ENCODE measurements around the gene ATF5. TPM values are rescaled to one million over a fixed set of nuclear protein-coding genes. Genes with fewer than 3 reads are reported as not detected.

ATF5 gene
- total RNA-seq, 2 experiments from 2014 or later: 24.5 to 25.8 TPM

DNA sequence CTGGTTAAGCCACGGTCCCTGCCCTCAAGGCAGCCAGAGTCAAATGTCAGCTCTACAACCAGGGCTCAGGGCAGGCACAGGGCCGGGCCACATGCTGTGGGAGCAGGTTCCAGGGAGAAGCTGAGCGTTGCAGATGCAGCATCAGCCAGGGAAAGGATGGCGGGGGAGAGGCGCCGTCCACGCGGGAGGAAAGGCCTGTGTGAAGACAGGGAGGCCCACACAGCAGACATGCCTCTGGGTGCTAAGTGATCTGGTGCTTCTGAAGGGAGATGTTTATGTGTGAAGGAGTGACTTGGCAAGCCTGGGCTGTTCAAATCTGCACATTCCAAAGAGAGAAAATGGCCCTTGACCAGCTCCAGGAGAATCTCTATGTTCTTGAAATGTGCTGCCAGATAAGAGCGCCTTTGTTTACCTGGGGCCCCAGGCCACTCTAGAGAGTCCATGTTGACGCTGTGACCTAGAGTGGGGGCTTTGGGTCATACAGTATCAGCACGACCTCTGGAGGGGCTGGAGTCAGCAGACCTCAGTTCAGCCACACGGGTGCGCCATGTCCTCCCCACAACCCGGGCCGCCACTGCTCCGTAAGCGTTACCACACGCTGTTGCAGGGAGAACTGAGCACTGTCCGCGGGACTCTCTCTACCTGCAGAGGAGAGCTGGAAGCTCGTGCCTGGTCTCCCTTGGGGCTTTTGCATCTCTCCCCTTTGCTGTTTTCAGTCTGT, 15.9 kb upstream of the ATF5 start:
- Mint-ChIP-seq H3K27me3 (no peaks in the 10 kb centered on the region), H3K36me3 (peaks cover 75% of the 10 kb centered on the region), H3K4me3 (peak overlapping the region; percentile 2), H3K27ac (peak overlapping the region; percentile 97), H3K9me3 (no peaks in the 10 kb centered on the region), H3K4me1 (ENCODE audit: low read depth) (peaks cover 74% of the 10 kb centered on the region)
- DNase-seq: peak; percentile 14
- ChIA-PET POLR2A (interaction anchor here (3.5 to 3.6 kb wide), 2 partner anchors 16 to 18 kb away, joined by 32 to 77 read pairs; partner anchors contain the start of genes ATF5, IL4I1 and NUP62), CTCF (interaction anchor here (2.0 to 3.7 kb wide), 2 partner anchors 16 to 23 kb away, joined by 11 to 14 read pairs; no protein-coding TSS in a partner anchor)
- intact Hi-C loops (cut with micrococcal nuclease): no loop called here

GRCh38 chr19:49913720-49914119, 15.3 kb upstream of the ATF5 start:
- H3K4me1 Mint-ChIP-seq (ENCODE audit: low read depth): peaks cover 71% of the 10 kb centered on the region

GRCh38 chr19:49915271-49915670, 13.7 kb upstream of the ATF5 start:
- CTCF ChIA-PET: interaction anchor here (1.2 kb wide), 1 partner anchor 32 kb away, joined by 3 read pairs; no protein-coding TSS in a partner anchor
- H3K4me1 Mint-ChIP-seq (ENCODE audit: low read depth): peaks cover 67% of the 10 kb centered on the region
- H3K36me3 Mint-ChIP-seq: peaks cover 66% of the 10 kb centered on the region
- H3K27me3 Mint-ChIP-seq: no peaks in the 10 kb centered on the region
- H3K9me3 Mint-ChIP-seq: no peaks in the 10 kb centered on the region
- H3K4me3 Mint-ChIP-seq: no peak overlapping the region
- H3K27ac Mint-ChIP-seq: peak overlapping the region; percentile 49
- DNase-seq: no peak
- POLR2A ChIA-PET: interaction anchor here (0.6 to 0.7 kb wide), 2 partner anchors 26 to 87 kb away, joined by 3 read pairs; no protein-coding TSS in a partner anchor
- intact Hi-C loops (cut with micrococcal nuclease): no loop called here

More at GRCh38 chr19:49913720-49914119, 15.3 kb upstream of the ATF5 start:
- intact Hi-C loops (cut with micrococcal nuclease): no loop called here
- H3K27me3 Mint-ChIP-seq: no peaks in the 10 kb centered on the region
- peak overlapping the region; percentile 97 for H3K27ac Mint-ChIP-seq
- H3K4me3 Mint-ChIP-seq: no peak overlapping the region
- DNase-seq: no peak
- H3K9me3 Mint-ChIP-seq: no peaks in the 10 kb centered on the region
- ChIA-PET POLR2A (interaction anchor here (3.5 kb wide), 1 partner anchor 15 kb away, joined by 32 read pairs; the partner anchor contains the start of genes ATF5 and NUP62), CTCF (interaction anchor here (3.7 kb wide), 1 partner anchor 23 kb away, joined by 11 read pairs; no protein-coding TSS in a partner anchor)
- H3K36me3 Mint-ChIP-seq: peaks cover 74% of the 10 kb centered on the region

DNA sequence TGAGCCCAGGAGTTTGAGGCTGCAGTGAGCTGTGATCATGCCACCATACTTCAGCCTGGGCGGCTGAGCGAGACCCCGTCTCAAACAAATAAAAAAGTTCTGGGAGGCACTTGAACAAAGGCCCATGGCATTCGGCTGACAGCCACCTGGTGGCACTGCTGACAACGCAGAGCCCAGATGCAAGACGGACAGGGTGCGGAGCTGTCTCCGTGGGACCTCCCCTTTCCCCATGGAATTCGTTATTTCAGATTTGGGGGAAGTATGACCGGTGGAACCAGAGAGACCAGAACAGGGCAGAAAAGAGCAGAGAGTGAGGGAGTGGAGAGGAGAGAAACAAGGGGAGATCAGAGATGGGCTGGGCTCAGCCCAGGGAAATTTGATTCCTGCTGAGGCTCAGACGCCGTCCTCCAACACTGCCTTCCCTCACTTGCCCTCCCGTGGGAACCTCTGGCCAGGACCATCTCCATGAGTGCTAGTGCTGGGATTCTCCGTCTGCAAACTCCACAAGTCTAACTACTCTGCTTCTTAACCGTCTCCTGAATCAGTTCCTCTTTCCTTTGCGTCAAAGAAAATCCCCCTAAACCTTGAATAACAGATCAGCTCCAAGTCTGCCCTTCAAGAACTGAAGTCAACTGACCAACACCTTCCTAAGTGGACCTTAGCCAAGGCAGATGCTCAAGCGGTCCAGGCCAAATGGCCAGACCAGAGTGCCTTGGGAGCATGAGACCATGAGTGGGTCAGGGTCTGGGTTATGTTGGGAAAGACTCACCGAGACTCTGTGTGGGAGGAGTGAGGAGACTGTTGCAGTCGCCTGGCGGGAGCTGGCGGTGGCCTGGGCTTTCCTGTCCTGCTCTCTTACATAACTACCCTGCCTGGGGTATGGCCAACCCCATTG, 11.9 kb upstream of the ATF5 start:
- Mint-ChIP-seq H3K4me3 (no peak overlapping the region), H3K36me3 (peaks cover 70% of the 10 kb centered on the region), H3K9me3 (no peaks in the 10 kb centered on the region), H3K27me3 (no peaks in the 10 kb centered on the region), H3K27ac (peak overlapping the region; percentile 51), H3K4me1 (ENCODE audit: low read depth) (peaks cover 70% of the 10 kb centered on the region)
- DNase-seq: no peak
- POLR2A ChIA-PET: interaction anchor here (0.6 kb wide), 1 partner anchor 75 kb away, joined by 3 read pairs; no protein-coding TSS in a partner anchor
- CTCF ChIA-PET: interaction anchor here (0.6 to 1.0 kb wide), 3 partner anchors 21 to 1740 kb away, joined by 3 read pairs; partner anchors contain the start of gene ZNF473
- intact Hi-C loops (cut with micrococcal nuclease): no loop called here

GRCh38 chr19:49918089-49918488, 10.9 kb upstream of the ATF5 start:
- no peak for DNase-seq
- no peak overlapping the region for H3K4me3 Mint-ChIP-seq
- no peaks in the 10 kb centered on the region for H3K9me3 Mint-ChIP-seq
- POLR2A ChIA-PET: no interaction called here
- H3K27ac Mint-ChIP-seq: peak overlapping the region; percentile 19
- no peaks in the 10 kb centered on the region for H3K27me3 Mint-ChIP-seq
- H3K36me3 Mint-ChIP-seq: peaks cover 67% of the 10 kb centered on the region
- peaks cover 68% of the 10 kb centered on the region for H3K4me1 Mint-ChIP-seq (ENCODE audit: low read depth)
- intact Hi-C loops (cut with micrococcal nuclease): no loop called here
- CTCF ChIA-PET: interaction anchor here (1.0 kb wide), 2 partner anchors 10 to 108 kb away, joined by 3 read pairs; partner anchors contain the start of gene ZNF473

DNA sequence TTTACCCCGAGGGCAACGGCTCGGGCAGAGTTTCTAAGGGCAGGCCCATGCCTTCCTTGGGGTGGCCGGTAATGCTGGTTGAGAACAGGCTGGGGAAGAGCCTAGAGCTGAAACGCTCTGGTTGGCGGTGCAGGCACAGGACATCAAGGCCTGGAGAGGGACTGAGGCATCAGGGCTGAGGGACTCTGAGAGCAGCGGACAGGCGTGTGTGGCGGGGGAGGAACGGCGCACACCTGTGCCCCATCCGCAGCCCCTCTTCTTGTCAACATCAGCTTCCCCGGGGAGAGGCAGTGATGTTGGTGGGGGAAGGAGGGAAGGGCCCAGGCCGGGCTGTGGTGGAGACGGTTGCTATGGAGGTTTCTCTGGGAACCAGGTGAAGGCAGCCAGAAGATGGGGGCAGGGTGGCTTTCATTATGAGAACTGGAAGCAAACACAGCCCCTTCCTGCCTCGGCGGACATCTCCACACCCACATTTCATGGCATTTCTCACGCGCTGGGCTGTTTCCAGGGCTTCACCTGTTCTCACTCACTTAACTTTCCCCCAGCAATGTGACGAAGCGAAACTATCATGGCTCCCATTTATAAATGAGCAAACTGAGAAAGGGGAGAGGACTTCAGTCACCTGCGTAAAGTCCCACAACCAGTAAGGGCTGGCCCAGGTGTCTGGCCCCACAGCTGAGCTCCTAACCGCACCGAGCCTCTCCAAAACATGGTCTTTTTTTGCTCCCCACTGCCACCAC, 8.2 kb upstream of the ATF5 start:
- H3K9me3 Mint-ChIP-seq: no peaks in the 10 kb centered on the region
- peak overlapping the region; percentile 85 for H3K27ac Mint-ChIP-seq
- intact Hi-C loops (cut with micrococcal nuclease): no loop called here
- CTCF ChIA-PET: no interaction called here
- peaks cover 65% of the 10 kb centered on the region for H3K4me1 Mint-ChIP-seq (ENCODE audit: low read depth)
- peak overlapping the region; percentile 17 for H3K4me3 Mint-ChIP-seq
- H3K27me3 Mint-ChIP-seq: no peaks in the 10 kb centered on the region
- POLR2A ChIA-PET: interaction anchor here (0.6 to 3.2 kb wide), 3 partner anchors 9 to 29 kb away, joined by 3 to 17 read pairs (median 5); no protein-coding TSS in a partner anchor
- DNase-seq: peak; percentile 61
- peaks cover 63% of the 10 kb centered on the region for H3K36me3 Mint-ChIP-seq

DNA sequence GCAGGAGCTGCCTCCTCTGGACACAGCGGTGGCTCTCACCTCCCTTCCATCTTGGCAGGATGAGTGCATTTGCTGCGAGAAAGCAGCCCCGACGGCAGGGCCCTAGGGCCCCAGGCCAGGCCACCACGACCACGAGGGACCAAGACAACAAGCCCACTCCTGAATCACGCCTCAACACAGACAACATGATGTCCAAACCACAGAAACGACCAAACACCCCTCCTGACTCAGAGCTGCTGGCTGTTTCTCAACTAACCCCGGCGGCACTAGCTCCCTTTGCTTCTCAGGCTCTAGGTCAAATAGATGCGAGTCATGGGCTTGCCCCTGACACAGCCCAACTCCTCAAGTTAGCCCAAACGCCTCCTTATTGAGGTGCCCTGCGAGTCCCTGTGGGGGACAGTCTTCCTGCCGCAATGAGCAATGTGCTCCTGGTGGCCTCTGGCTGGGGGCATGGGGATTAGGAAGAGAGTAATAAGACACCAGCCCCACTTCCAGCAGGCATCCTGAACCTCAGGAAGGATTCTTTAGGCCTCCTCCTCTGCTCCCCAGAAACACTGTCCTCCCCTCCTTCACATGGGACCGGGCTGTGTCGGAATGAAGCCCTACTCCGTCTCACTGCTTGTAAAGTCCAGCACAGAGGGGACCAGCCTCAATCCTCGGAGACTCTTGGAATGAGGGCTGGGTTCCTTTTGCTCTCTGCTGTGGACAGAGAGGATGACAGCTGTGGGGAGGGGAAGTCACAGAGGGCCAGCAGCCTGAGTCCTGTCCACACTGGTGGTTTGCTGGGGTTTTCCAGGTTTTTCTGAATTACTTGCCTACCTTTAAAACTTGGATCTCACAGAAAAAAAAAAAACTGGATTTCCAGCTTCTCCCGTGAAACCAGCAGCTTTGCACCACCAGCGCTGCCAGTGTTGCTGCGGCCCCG, 6.9 kb upstream of the ATF5 start:
- Mint-ChIP-seq H3K27me3 (no peaks in the 10 kb centered on the region), H3K4me1 (ENCODE audit: low read depth) (peaks cover 65% of the 10 kb centered on the region), H3K9me3 (no peaks in the 10 kb centered on the region), H3K4me3 (no peak overlapping the region), H3K27ac (peak overlapping the region; percentile 82), H3K36me3 (peaks cover 62% of the 10 kb centered on the region)
- peak; percentile 53 for DNase-seq
- CTCF ChIA-PET: no interaction called here
- intact Hi-C loops (cut with micrococcal nuclease): no loop called here
- POLR2A ChIA-PET: interaction anchor here (0.6 to 3.2 kb wide), 4 partner anchors 11 to 383 kb away, joined by 3 to 17 read pairs (median 4); no protein-coding TSS in a partner anchor

GRCh38 chr19:49923055-49924003, 5.7 kb upstream of the ATF5 start:
- Mint-ChIP-seq H3K27ac (peak overlapping the region; percentile 82), H3K36me3 (peaks cover 64% of the 10 kb centered on the region), H3K9me3 (no peaks in the 10 kb centered on the region), H3K4me1 (ENCODE audit: low read depth) (peaks cover 70% of the 10 kb centered on the region), H3K27me3 (no peaks in the 10 kb centered on the region), H3K4me3 (no peak overlapping the region)
- CTCF ChIA-PET: no interaction called here
- no peak for DNase-seq
- intact Hi-C loops (cut with micrococcal nuclease): no loop called here
- POLR2A ChIA-PET: interaction anchor here (0.6 kb wide), 1 partner anchor 381 kb away, joined by 3 read pairs; no protein-coding TSS in a partner anchor

- Mint-ChIP-seq H3K36me3 (peaks cover 68% of the 10 kb centered on the region), H3K27ac (peak overlapping the region; percentile 82), H3K27me3 (no peaks in the 10 kb centered on the region), H3K4me3 (no peak overlapping the region), H3K9me3 (no peaks in the 10 kb centered on the region), H3K4me1 (ENCODE audit: low read depth) (peaks cover 69% of the 10 kb centered on the region)
- intact Hi-C loops (cut with micrococcal nuclease): no loop called here
- CTCF ChIA-PET: no interaction called here
- DNase-seq: no peak
- POLR2A ChIA-PET: no interaction called here
Observed at GRCh38 chr19:49924004-49924880, 4.8 kb upstream of the ATF5 start.

Measured in activated CD4-positive, alpha-beta memory T cell treated with anti-CD3 and anti-CD28 coated beads for 36 hours (primary cell).